Thyroid gland (tissue), 4 donors: ENCODE measurements around the gene IMPA2. TPM values are rescaled to one million over a fixed set of nuclear protein-coding genes. Genes with fewer than 3 reads are reported as not detected.

Experiments used
- DNase-seq, 2 donors: peaks; one replicate each; pipeline ENCODE4 v3.0.0-alpha.2; 2019
- H3K27ac ChIP-seq, 3 donors: fragments of 200-600 bp; sonication (generic); 1 replicate in 2 of 3; 2 replicates in 1 of 3; pipeline ENCODE4 v1.5.1; 2016 to 2019; ENCODE audit warnings: mild to moderate bottlenecking in 1 of 3, moderate library complexity in 1 of 3
- H3K27me3 ChIP-seq: fragments of 200-600 bp; sonication (generic); one replicate; pipeline ENCODE4 v1.5.1; 2019
- H3K36me3 ChIP-seq, 2 donors: fragments of 200-600 bp; sonication (generic); one replicate each; pipeline ENCODE4 v1.5.1; 2016 to 2019
- H3K4me1 ChIP-seq, 2 donors: fragments of 200-600 bp; sonication (generic); one replicate each; pipeline ENCODE4 v1.5.1; 2017 to 2019
- H3K4me3 ChIP-seq, 3 donors: fragments of 200-600 bp; sonication (generic); replicated peaks in 1 of 3; 1 replicate in 2 of 3; 2 replicates in 1 of 3; pipeline ENCODE4 v1.5.1; 2016; ENCODE audit warnings: mild to moderate bottlenecking in 1 of 3
- H3K9me3 ChIP-seq: fragments of 200-600 bp; sonication (generic); one replicate; pipeline ENCODE4 v1.5.1; 2017
- CTCF ChIP-seq, 6 experiments: fragments of 200-600 bp in 3 of 6; fragments of 450-650 bp in 3 of 6; sonication (generic) in 3 of 6; IDR thresholded peaks; one replicate each; pipeline ENCODE4 v1.5.1; 2016 to 2019; ENCODE audit warnings: antibody characterized with exemption in 6 of 6, mild to moderate bottlenecking in 2 of 6, inconsistent platforms in 1 of 6, moderate library complexity in 1 of 6
- POLR2A ChIP-seq, 2 donors: fragments of 450-650 bp; IDR thresholded peaks; one replicate each; pipeline ENCODE4 v1.6.1; 2017; ENCODE audit warnings: antibody characterized with exemption in 2 of 2, mild to moderate bottlenecking in 2 of 2, moderate library complexity in 1 of 2
- WGBS, 2 donors: methylation state at CpG; one replicate each; pipeline ENCODE4 v1.1.5; 2017; 5-methylcytosine and 5-hydroxymethylcytosine counted together
- intact Hi-C: fragments of 100-400 bp; cut with DNase I; formaldehyde crosslinking; loops from one replicate; pipeline ENCODE4 v1.15.1; 2023
- total RNA-seq, 4 donors: library from RNA; depleted of rRNA; stranded (reverse); fragments of >200 nt; gene quantifications; one replicate each; pipeline ENCODE4 v1.2.3, GENCODE V29; 2016

The IMPA2 gene
- total RNA-seq, 4 donors from 2014 or later, result 42.5 to 75.8 (median 54.3) TPM

GRCh38 chr18:12003894-12004293 is 22.6 kb downstream of the IMPA2 start:
- no peaks in the 10 kb centered on the region for H3K36me3 ChIP-seq

GRCh38 chr18:12005538-12006487 is 24.5 kb downstream of the IMPA2 start:
- Histone ChIP-seq H3K9me3 (no peaks in the 10 kb centered on the region), H3K4me1 (peaks cover 17 to 54% of the 10 kb centered on the region in 2 donors), H3K4me3 (no peak overlapping the region), H3K27me3 (no peaks in the 10 kb centered on the region), H3K36me3 (no peaks in the 10 kb centered on the region), H3K27ac (peak overlapping the region; percentile 39 to 74 (median 66))
- WGBS, 2 donors, result 39 to 53% methylated on average over 15 of the region's 15 CpGs
- TF ChIP-seq POLR2A (IDR thresholded peaks at IDR 0.05) (no peak), CTCF (IDR thresholded peaks at IDR 0.05) (no peak)
- intact Hi-C loops, result no loop called here
- peak; percentile 66 to 76 for DNase-seq

More at GRCh38 chr18:12003894-12004293, 22.6 kb downstream of the IMPA2 start:
- Histone ChIP-seq H3K4me1 (peaks cover 7 to 44% of the 10 kb centered on the region in 2 donors), H3K9me3 (no peaks in the 10 kb centered on the region), H3K27ac (no peak overlapping the region), H3K27me3 (no peaks in the 10 kb centered on the region), H3K4me3 (no peak overlapping the region)
- no peak for DNase-seq
- TF ChIP-seq POLR2A (IDR thresholded peaks at IDR 0.05), result no peak
- TF ChIP-seq CTCF (IDR thresholded peaks at IDR 0.05), result no peak
- intact Hi-C loops, result no loop called here
- 83 to 86% methylated on average over 1 of the region's 1 CpG for WGBS, 2 donors

GRCh38 chr18:12006488-12006840 is 25.2 kb downstream of the IMPA2 start:
- intact Hi-C loops, result no loop called here
- 93 to 94% methylated on average over 6 of the region's 6 CpGs for WGBS, 2 donors
- H3K27ac ChIP-seq, result peak overlapping the region; percentile 39 to 74 (median 66)
- H3K4me1 ChIP-seq, result peaks cover 24 to 60% of the 10 kb centered on the region in 2 donors
- H3K27me3 ChIP-seq, result no peaks in the 10 kb centered on the region
- TF ChIP-seq CTCF (IDR thresholded peaks at IDR 0.05), result no peak
- no peak for TF ChIP-seq POLR2A (IDR thresholded peaks at IDR 0.05)
- no peak for DNase-seq
- H3K4me3 ChIP-seq, result no peak overlapping the region
- H3K36me3 ChIP-seq, result no peaks in the 10 kb centered on the region
- H3K9me3 ChIP-seq, result no peaks in the 10 kb centered on the region

GRCh38 chr18:12007063-12007462 is 25.8 kb downstream of the IMPA2 start:
- Histone ChIP-seq H3K9me3 (no peaks in the 10 kb centered on the region), H3K4me1 (peaks cover 30 to 66% of the 10 kb centered on the region in 2 donors), H3K4me3 (no peak overlapping the region), H3K27ac (peak overlapping the region in 1 of 3 donors; percentile 74), H3K36me3 (no peaks in the 10 kb centered on the region), H3K27me3 (no peaks in the 10 kb centered on the region)
- DNase-seq, result no peak
- WGBS, 2 donors, result 92 to 93% methylated on average over 12 of the region's 12 CpGs
- intact Hi-C loops, result no loop called here
- TF ChIP-seq POLR2A (IDR thresholded peaks at IDR 0.05) (no peak), CTCF (IDR thresholded peaks at IDR 0.05) (no peak)

- no peak for DNase-seq
- peak overlapping the region in 1 of 3 donors; percentile 29 for H3K27ac ChIP-seq
- H3K27me3 ChIP-seq, result no peaks in the 10 kb centered on the region
- no peaks in the 10 kb centered on the region for H3K9me3 ChIP-seq
- WGBS, 2 donors, result 93% methylated on average over 13 of the region's 13 CpGs
- H3K4me3 ChIP-seq, result no peak overlapping the region
- TF ChIP-seq POLR2A (IDR thresholded peaks at IDR 0.05) (no peak), CTCF (IDR thresholded peaks at IDR 0.05) (no peak)
- intact Hi-C loops, result no loop called here
- peaks cover 42 to 78% of the 10 kb centered on the region in 2 donors for H3K4me1 ChIP-seq
- H3K36me3 ChIP-seq, result no peaks in the 10 kb centered on the region
These were observed 27.0 kb downstream of the IMPA2 start for GRCh38 chr18:12008181-12008767.
